ENCODE results near the gene LLPH. TPM values are rescaled to one million over a fixed set of nuclear protein-coding genes. Genes with fewer than 3 reads are reported as not detected.

LLPH gene
- total RNA-seq, 2 donors from 2014 or later: 1.3 to 2.9 TPM

- no peaks in the 10 kb centered on the region for H3K9me3 ChIP-seq
- 93 to 96% methylated on average over 9 of the region's 9 CpGs for WGBS, 2 donors
- H3K27me3 ChIP-seq: no peaks in the 10 kb centered on the region
- H3K27ac ChIP-seq: no peak overlapping the region
- peaks cover 0 to 6% of the 10 kb centered on the region in 2 donors for H3K36me3 ChIP-seq (replicated peaks in 1 of 2; ENCODE audit: insufficient read depth in 1 of 2, low read depth in 2 of 2)
- H3K4me3 ChIP-seq: no peak overlapping the region
- intact Hi-C loops (cut with DNase I): no loop called here
- H3K4me1 ChIP-seq: no peaks in the 10 kb centered on the region
- ATAC-seq (no peak), DNase-seq (no peak)
- TF ChIP-seq POLR2A (IDR thresholded peaks at IDR 0.05) (no peak), CTCF (IDR thresholded peaks at IDR 0.05) (no peak)
Measured at GRCh38 chr12:66118240-66118891, 12.2 kb downstream of the LLPH start.

- Histone ChIP-seq H3K27ac (no peak overlapping the region), H3K36me3 (replicated peaks in 1 of 2; ENCODE audit: insufficient read depth in 1 of 2, low read depth in 2 of 2) (peaks cover 0 to under 1% of the 10 kb centered on the region in 2 donors), H3K9me3 (no peaks in the 10 kb centered on the region), H3K27me3 (no peaks in the 10 kb centered on the region), H3K4me1 (no peaks in the 10 kb centered on the region), H3K4me3 (no peak overlapping the region)
- 89 to 91% methylated on average over 2 of the region's 2 CpGs for WGBS, 2 donors
- intact Hi-C loops (cut with DNase I): no loop called here
- DNase-seq: no peak
- no peak for ATAC-seq
- TF ChIP-seq CTCF (IDR thresholded peaks at IDR 0.05): no peak
- no peak for TF ChIP-seq POLR2A (IDR thresholded peaks at IDR 0.05)
Measured at GRCh38 chr12:66117242-66117641, 13.3 kb downstream of the LLPH start.

GRCh38 chr12:66115071-66115600 is 15.4 kb downstream of the LLPH start:
- Histone ChIP-seq H3K27ac (no peak overlapping the region), H3K27me3 (no peaks in the 10 kb centered on the region), H3K9me3 (no peaks in the 10 kb centered on the region), H3K4me3 (no peak overlapping the region), H3K4me1 (no peaks in the 10 kb centered on the region), H3K36me3 (replicated peaks in 1 of 2; ENCODE audit: insufficient read depth in 1 of 2, low read depth in 2 of 2) (no peaks in the 10 kb centered on the region)
- intact Hi-C loops (cut with DNase I): no loop called here
- DNase-seq: no peak
- TF ChIP-seq POLR2A (IDR thresholded peaks at IDR 0.05) (no peak), CTCF (IDR thresholded peaks at IDR 0.05) (no peak)
- ATAC-seq: no peak
- 79 to 80% methylated on average over 4 of the region's 4 CpGs for WGBS, 2 donors

GRCh38 chr12:66113471-66113870 is 17.1 kb downstream of the LLPH start:
- no peak overlapping the region for H3K4me3 ChIP-seq
- H3K36me3 ChIP-seq (replicated peaks in 1 of 2; ENCODE audit: insufficient read depth in 1 of 2, low read depth in 2 of 2): no peaks in the 10 kb centered on the region
- H3K27me3 ChIP-seq: no peaks in the 10 kb centered on the region
- no peak overlapping the region for H3K27ac ChIP-seq
- WGBS, 2 donors: 89 to 100% methylated on average over 1 of the region's 1 CpG
- ATAC-seq (no peak), DNase-seq (no peak)
- TF ChIP-seq POLR2A (IDR thresholded peaks at IDR 0.05) (no peak), CTCF (IDR thresholded peaks at IDR 0.05) (no peak)
- no peaks in the 10 kb centered on the region for H3K4me1 ChIP-seq
- H3K9me3 ChIP-seq: no peaks in the 10 kb centered on the region
- intact Hi-C loops (cut with DNase I): no loop called here

- intact Hi-C loops (cut with DNase I): no loop called here
- no peak for ATAC-seq
- DNase-seq: no peak
- no peak overlapping the region for H3K4me3 ChIP-seq
- H3K9me3 ChIP-seq: no peaks in the 10 kb centered on the region
- no peak for TF ChIP-seq POLR2A (IDR thresholded peaks at IDR 0.05)
- TF ChIP-seq CTCF (IDR thresholded peaks at IDR 0.05): no peak
- peaks cover 10% of the 10 kb centered on the region for H3K4me1 ChIP-seq
- H3K27ac ChIP-seq: no peak overlapping the region
- no peaks in the 10 kb centered on the region for H3K27me3 ChIP-seq
- no peaks in the 10 kb centered on the region for H3K36me3 ChIP-seq (replicated peaks in 1 of 2; ENCODE audit: insufficient read depth in 1 of 2, low read depth in 2 of 2)
Measured at GRCh38 chr12:66111605-66112004, 18.9 kb downstream of the LLPH start.
